Activated T-cell treated with anti-CD3 and anti-CD28 coated beads, Interleukin-2, amount 50 U/mL, for 72 hours (primary cell): ENCODE results near the gene HBE1. TPM values are rescaled to one million over a fixed set of nuclear protein-coding genes. Genes with fewer than 3 reads are reported as not detected.

Experiments used
- ATAC-seq, 2 donors: fragments of 150-1000 bp; cut with Tn5 transposase; replicated peaks in 1 of 2; 2 replicates each; pipeline ENCODE4 v1.10.0; 2021; ENCODE audit warnings: moderate library complexity in 2 of 2, mild to moderate bottlenecking in 1 of 2
- DNase-seq, 2 donors: peaks; one replicate each; pipeline ENCODE4 v3.0.0; 2021 to 2022; ENCODE audit warnings: mixed read lengths in 1 of 2
- H3K27ac Mint-ChIP-seq: one replicate; pipeline ENCODE4 v1.8.0; 2022; ENCODE audit warnings: mild to moderate bottlenecking, moderate library complexity, mixed read lengths
- H3K27me3 Mint-ChIP-seq: one replicate; pipeline ENCODE4 v1.8.0; 2022; ENCODE audit warnings: low read depth, mixed read lengths
- H3K36me3 Mint-ChIP-seq, 2 donors: one replicate each; pipeline ENCODE4 v1.8.0; 2022; ENCODE audit warnings: mixed read lengths in 2 of 2, mild to moderate bottlenecking in 1 of 2; ENCODE audit not compliant: insufficient read depth in 2 of 2
- H3K4me1 Mint-ChIP-seq: one replicate; pipeline ENCODE4 v1.8.0; 2022; ENCODE audit warnings: low read depth, mixed read lengths
- H3K4me3 Mint-ChIP-seq, 2 donors: one replicate each; pipeline ENCODE4 v1.8.0; 2022; ENCODE audit warnings: mild to moderate bottlenecking in 2 of 2, mixed read lengths in 2 of 2, moderate library complexity in 2 of 2
- H3K9me3 Mint-ChIP-seq, 2 donors: one replicate each; pipeline ENCODE4 v1.8.0; 2022; ENCODE audit warnings: mixed read lengths in 2 of 2
- total RNA-seq, 2 donors: library from RNA; stranded (reverse); gene quantifications; one replicate each; pipeline ENCODE4 v1.2.3, GENCODE V29; 2022

Gene HBE1
- total RNA-seq, 2 donors from 2014 or later = not detected

- Mint-ChIP-seq H3K36me3 (no peaks in the 10 kb centered on the region), H3K4me1 (no peaks in the 10 kb centered on the region), H3K4me3 (no peak overlapping the region), H3K27ac (no peak overlapping the region), H3K27me3 (peaks cover 2% of the 10 kb centered on the region), H3K9me3 (no peaks in the 10 kb centered on the region)
- no peak for ATAC-seq
- DNase-seq = no peak
Observed at GRCh38 chr11:5243816-5244180, 25.9 kb downstream of the HBE1 start.

GRCh38 chr11:5242933-5243815, 26.6 kb downstream of the HBE1 start:
- H3K4me3 Mint-ChIP-seq = no peak overlapping the region
- ATAC-seq (no peak), DNase-seq (no peak)
- no peak overlapping the region for H3K27ac Mint-ChIP-seq
- peaks cover 6% of the 10 kb centered on the region for H3K27me3 Mint-ChIP-seq
- H3K4me1 Mint-ChIP-seq = no peaks in the 10 kb centered on the region
- H3K9me3 Mint-ChIP-seq = no peaks in the 10 kb centered on the region
- no peaks in the 10 kb centered on the region for H3K36me3 Mint-ChIP-seq

- H3K27ac Mint-ChIP-seq = no peak overlapping the region
- no peak for DNase-seq
- H3K4me1 Mint-ChIP-seq = no peaks in the 10 kb centered on the region
- H3K36me3 Mint-ChIP-seq = no peaks in the 10 kb centered on the region
- ATAC-seq = no peak
- no peak overlapping the region for H3K4me3 Mint-ChIP-seq
- H3K9me3 Mint-ChIP-seq = no peaks in the 10 kb centered on the region
- peaks cover 6% of the 10 kb centered on the region for H3K27me3 Mint-ChIP-seq
Observed at GRCh38 chr11:5242208-5242607, 27.5 kb downstream of the HBE1 start.

GRCh38 chr11:5241458-5241857, 28.3 kb downstream of the HBE1 start:
- ATAC-seq (no peak), DNase-seq (no peak)
- no peak overlapping the region for H3K4me3 Mint-ChIP-seq
- peaks cover 6% of the 10 kb centered on the region for H3K27me3 Mint-ChIP-seq
- no peaks in the 10 kb centered on the region for H3K36me3 Mint-ChIP-seq
- H3K27ac Mint-ChIP-seq = no peak overlapping the region
- H3K9me3 Mint-ChIP-seq = no peaks in the 10 kb centered on the region
- H3K4me1 Mint-ChIP-seq = no peaks in the 10 kb centered on the region

GRCh38 chr11:5240458-5240857, 29.3 kb downstream of the HBE1 start:
- Mint-ChIP-seq H3K27me3 (peaks cover 6% of the 10 kb centered on the region), H3K27ac (no peak overlapping the region), H3K9me3 (no peaks in the 10 kb centered on the region), H3K36me3 (no peaks in the 10 kb centered on the region), H3K4me1 (no peaks in the 10 kb centered on the region), H3K4me3 (no peak overlapping the region)
- DNase-seq (no peak), ATAC-seq (no peak)

GRCh38 chr11:5240056-5240455, 29.7 kb downstream of the HBE1 start:
- no peak for ATAC-seq
- Mint-ChIP-seq H3K9me3 (no peaks in the 10 kb centered on the region), H3K36me3 (no peaks in the 10 kb centered on the region), H3K4me3 (no peak overlapping the region), H3K27ac (no peak overlapping the region), H3K27me3 (peaks cover 6% of the 10 kb centered on the region), H3K4me1 (no peaks in the 10 kb centered on the region)
- DNase-seq = no peak

DNA sequence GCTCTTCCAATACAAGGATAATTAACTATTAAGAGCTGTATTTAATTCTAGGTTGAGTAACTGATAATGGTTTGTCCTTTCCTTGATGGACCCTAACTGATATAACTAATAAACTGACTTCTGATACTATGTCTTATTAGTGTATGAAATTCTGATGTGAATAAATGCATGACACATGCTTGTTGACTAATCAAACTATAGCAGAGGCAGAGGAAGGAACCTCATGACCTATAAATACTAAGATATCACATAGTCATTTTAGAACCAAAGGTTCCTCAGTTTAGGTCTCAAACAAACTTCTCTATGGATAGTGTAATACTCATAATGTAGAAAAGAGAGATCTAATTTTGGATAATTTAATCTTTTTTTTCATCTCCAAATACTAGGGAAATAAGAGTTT, 30.7 kb downstream of the HBE1 start:
- ATAC-seq (no peak), DNase-seq (no peak)
- no peaks in the 10 kb centered on the region for H3K36me3 Mint-ChIP-seq
- peaks cover 6% of the 10 kb centered on the region for H3K4me1 Mint-ChIP-seq
- H3K27me3 Mint-ChIP-seq = peaks cover 6% of the 10 kb centered on the region
- H3K27ac Mint-ChIP-seq = no peak overlapping the region
- H3K4me3 Mint-ChIP-seq = no peak overlapping the region
- H3K9me3 Mint-ChIP-seq = no peaks in the 10 kb centered on the region

GRCh38 chr11:5238486-5238885, 31.3 kb downstream of the HBE1 start:
- Mint-ChIP-seq H3K9me3 (no peaks in the 10 kb centered on the region), H3K27ac (no peak overlapping the region), H3K4me1 (peaks cover 6% of the 10 kb centered on the region), H3K4me3 (no peak overlapping the region), H3K27me3 (peaks cover 6% of the 10 kb centered on the region), H3K36me3 (no peaks in the 10 kb centered on the region)
- DNase-seq (no peak), ATAC-seq (no peak)

DNA sequence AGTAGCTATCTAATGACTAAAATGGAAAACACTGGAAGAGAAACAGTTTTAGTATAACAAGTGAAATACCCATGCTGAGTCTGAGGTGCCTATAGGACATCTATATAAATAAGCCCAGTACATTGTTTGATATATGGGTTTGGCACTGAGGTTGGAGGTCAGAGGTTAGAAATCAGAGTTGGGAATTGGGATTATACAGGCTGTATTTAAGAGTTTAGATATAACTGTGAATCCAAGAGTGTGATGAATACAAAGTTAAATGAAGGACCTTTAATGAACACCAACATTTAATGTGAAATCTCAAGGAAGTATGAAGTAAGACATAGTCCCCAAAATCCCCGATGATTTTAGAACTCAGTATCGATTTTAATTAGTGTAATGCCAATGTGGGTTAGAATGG, 32.3 kb downstream of the HBE1 start:
- Mint-ChIP-seq H3K4me1 (peaks cover 6% of the 10 kb centered on the region), H3K27ac (peak overlapping the region; percentile 12), H3K9me3 (no peaks in the 10 kb centered on the region), H3K4me3 (no peak overlapping the region), H3K27me3 (peaks cover 6% of the 10 kb centered on the region), H3K36me3 (no peaks in the 10 kb centered on the region)
- no peak for ATAC-seq
- DNase-seq = no peak

DNA sequence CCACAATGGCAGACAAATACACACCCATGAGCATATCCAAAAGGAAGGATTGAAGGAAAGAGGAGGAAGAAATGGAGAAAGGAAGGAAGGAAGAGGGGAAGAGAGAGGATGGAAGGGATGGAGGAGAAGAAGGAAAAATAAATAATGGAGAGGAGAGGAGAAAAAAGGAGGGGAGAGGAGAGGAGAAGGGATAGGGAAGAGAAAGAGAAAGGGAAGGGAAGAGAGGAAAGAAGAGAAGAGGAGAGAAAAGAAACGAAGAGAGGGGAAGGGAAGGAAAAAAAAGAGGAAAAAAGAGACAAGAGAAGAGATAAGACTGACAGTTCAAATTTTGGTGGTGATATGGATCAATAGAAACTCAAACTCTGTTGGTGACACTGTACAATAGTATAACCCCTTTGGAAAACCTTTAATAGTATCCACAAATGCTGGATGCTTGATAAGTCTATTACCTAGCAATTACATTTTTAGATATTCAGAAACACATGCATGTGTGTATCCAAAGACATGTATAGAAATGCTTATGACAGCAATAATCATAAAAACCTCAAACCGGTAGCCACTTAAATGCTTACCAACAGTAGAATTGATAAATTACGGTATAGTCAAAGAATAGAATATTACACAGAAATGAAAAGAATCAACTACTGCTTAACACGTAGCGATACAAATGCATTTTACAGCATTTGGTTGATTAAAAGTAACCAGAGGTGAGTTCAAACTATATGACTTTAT, 34.2 kb downstream of the HBE1 start:
- Mint-ChIP-seq H3K27me3 (peaks cover 6% of the 10 kb centered on the region), H3K9me3 (no peaks in the 10 kb centered on the region), H3K36me3 (no peaks in the 10 kb centered on the region), H3K27ac (no peak overlapping the region), H3K4me3 (no peak overlapping the region), H3K4me1 (peaks cover 6% of the 10 kb centered on the region)
- DNase-seq (no peak), ATAC-seq (no peak)

DNA sequence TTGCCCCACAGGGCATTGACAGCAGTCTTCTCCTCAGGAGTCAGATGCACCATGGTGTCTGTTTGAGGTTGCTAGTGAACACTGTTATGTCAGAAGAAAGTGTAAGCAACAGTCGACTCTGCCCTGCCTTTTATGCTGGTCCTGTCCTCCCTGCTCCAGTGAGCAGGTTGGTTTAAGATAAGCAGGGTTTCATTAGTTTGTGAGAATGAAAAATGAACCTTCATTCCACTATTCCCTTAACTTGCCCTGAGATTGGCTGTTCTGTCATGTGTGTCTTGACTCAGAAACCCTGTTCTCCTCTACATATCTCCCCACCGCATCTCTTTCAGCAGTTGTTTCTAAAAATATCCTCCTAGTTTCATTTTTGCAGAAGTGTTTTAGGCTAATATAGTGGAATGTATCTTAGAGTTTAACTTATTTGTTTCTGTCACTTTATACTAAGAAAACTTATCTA, 35.3 kb downstream of the HBE1 start, which contains the start of gene HBD:
TSS of gene HBD (minus strand) at position 103 of the 454 bp plus-strand sequence. CDS start at position 53, 50 bp downstream.
- Mint-ChIP-seq H3K27me3 (peaks cover 6% of the 10 kb centered on the region), H3K4me3 (no peak within 1 kb of the TSS), H3K27ac (no peak within 1 kb of the TSS), H3K36me3 (no peaks in the 10 kb centered on the region), H3K9me3 (no peaks in the 10 kb centered on the region), H3K4me1 (peaks cover 6% of the 10 kb centered on the region)
- ATAC-seq (no peak), DNase-seq (no peak)

GRCh38 chr11:5233307-5233706, 36.4 kb downstream of the HBE1 start:
- ATAC-seq = no peak
- H3K36me3 Mint-ChIP-seq = no peaks in the 10 kb centered on the region
- no peaks in the 10 kb centered on the region for H3K9me3 Mint-ChIP-seq
- H3K4me3 Mint-ChIP-seq = no peak overlapping the region
- DNase-seq = no peak
- no peak overlapping the region for H3K27ac Mint-ChIP-seq
- H3K4me1 Mint-ChIP-seq = peaks cover 6% of the 10 kb centered on the region
- no peaks in the 10 kb centered on the region for H3K27me3 Mint-ChIP-seq

DNA sequence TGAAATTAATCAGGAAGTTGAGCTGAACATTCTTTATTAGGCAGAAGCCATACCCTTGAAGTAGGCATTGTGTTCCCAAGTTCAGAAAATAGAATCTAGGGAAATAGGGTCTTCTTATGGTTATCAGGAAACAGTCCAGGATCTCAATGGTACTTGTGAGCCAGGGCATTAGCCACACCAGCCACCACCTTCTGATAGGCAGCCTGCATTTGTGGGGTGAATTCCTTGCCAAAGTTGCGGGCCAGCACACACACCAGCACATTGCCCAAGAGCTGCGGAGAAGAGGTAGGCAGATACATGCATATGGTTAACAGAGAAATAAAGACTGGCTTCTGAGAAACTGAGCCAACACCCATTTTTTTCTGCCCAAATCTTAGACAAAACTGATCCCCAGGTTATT, 36.9 kb downstream of the HBE1 start:
- ATAC-seq (no peak), DNase-seq (no peak)
- Mint-ChIP-seq H3K36me3 (no peaks in the 10 kb centered on the region), H3K27ac (no peak overlapping the region), H3K4me1 (peaks cover 6% of the 10 kb centered on the region), H3K27me3 (no peaks in the 10 kb centered on the region), H3K9me3 (no peaks in the 10 kb centered on the region), H3K4me3 (no peak overlapping the region)
